ENCODE results near the gene TRAPPC14. TPM values are rescaled to one million over a fixed set of nuclear protein-coding genes. Genes with fewer than 3 reads are reported as not detected.
A peak's percentile ranks its signal among the peaks of the same experiment; 100 is the strongest.

Gene TRAPPC14
- total RNA-seq, 1 experiment from 2014 or later = 23.4 TPM

DNA sequence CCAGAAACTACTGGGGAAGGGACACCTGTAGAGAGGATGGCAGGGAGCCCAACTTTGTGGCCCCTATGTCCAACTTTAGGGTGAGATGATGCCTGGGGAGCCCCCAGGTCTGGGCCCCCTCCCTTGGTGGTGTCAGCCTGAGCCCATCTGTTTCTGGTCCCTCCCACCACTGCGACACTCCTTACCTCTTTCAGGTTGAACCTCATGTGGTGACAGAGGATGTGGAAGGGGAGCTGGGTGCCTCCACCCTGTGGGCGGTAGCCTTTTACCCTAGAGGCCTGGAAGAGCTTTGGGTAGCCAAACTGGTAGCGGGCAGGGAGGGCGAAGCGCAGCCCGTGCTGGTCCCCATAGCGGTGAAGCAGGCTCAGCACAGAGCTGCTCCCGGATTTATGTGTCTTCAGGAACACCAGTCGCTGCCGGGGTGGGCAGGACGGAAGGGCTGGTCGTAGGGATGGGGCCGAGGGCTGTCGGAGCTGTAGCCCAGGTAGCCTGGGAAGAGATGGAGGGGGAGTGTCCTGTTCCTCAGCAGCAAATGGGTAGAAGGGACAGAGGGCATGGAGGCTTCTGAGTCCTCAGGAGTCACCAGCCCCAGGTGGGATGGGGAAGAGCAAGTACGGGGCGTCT lies 7.9 kb upstream of the TRAPPC14 start:
- Histone ChIP-seq H3K27ac (no peak overlapping the region), H3K9me2 (ENCODE audit: insufficient read depth) (no peaks in the 10 kb centered on the region), H3K4me1 (replicated peaks; ENCODE audit: insufficient read depth) (peaks cover 15% of the 10 kb centered on the region), H3K79me2 (ENCODE audit: low read depth) (no peaks in the 10 kb centered on the region), H4K20me1 (ENCODE audit: insufficient read depth) (no peaks in the 10 kb centered on the region), H3K4me2 (no peak overlapping the region), H3K27me3 (ENCODE audit: insufficient read depth, low read depth) (peaks cover 47% of the 10 kb centered on the region), H3K36me3 (ENCODE audit: low read depth) (no peaks in the 10 kb centered on the region), H3K4me3 (no peak overlapping the region), H3K9me3 (ENCODE audit: insufficient read depth, low read depth) (no peaks in the 10 kb centered on the region), H3F3A (ENCODE audit: insufficient read depth, low read depth) (peaks cover 16% of the 10 kb centered on the region), H2AFZ (no peak overlapping the region)
- CTCF ChIA-PET = no interaction called here
- intact Hi-C loops (cut with micrococcal nuclease; ENCODE audit: unreplicated experiment) = no loop called here
- BruUV-seq (replicated peaks) = no TSS peak
- TF ChIP-seq, protein P1, sequence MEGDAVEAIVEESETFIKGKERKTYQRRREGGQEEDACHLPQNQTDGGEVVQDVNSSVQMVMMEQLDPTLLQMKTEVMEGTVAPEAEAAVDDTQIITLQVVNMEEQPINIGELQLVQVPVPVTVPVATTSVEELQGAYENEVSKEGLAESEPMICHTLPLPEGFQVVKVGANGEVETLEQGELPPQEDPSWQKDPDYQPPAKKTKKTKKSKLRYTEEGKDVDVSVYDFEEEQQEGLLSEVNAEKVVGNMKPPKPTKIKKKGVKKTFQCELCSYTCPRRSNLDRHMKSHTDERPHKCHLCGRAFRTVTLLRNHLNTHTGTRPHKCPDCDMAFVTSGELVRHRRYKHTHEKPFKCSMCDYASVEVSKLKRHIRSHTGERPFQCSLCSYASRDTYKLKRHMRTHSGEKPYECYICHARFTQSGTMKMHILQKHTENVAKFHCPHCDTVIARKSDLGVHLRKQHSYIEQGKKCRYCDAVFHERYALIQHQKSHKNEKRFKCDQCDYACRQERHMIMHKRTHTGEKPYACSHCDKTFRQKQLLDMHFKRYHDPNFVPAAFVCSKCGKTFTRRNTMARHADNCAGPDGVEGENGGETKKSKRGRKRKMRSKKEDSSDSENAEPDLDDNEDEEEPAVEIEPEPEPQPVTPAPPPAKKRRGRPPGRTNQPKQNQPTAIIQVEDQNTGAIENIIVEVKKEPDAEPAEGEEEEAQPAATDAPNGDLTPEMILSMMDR (conservative IDR thresholded peaks at IDR 0.05) = no peak
- TF ChIP-seq EZH2 (IDR thresholded peaks at IDR 0.05; ENCODE audit: low read depth) = no peak
- no peak for DNase-seq
- POLR2A ChIA-PET (ENCODE audit: unreplicated experiment) = interaction anchor here (0.6 kb wide), 1 partner anchor 80 kb away, joined by 7 read pairs; no protein-coding TSS in a partner anchor

- no peaks in the 10 kb centered on the region for H3K9me2 ChIP-seq (ENCODE audit: insufficient read depth)
- intact Hi-C loops (cut with micrococcal nuclease; ENCODE audit: unreplicated experiment) = no loop called here
- H3K9me3 ChIP-seq (ENCODE audit: insufficient read depth, low read depth) = no peaks in the 10 kb centered on the region
- no peak for DNase-seq
- H3K27me3 ChIP-seq (ENCODE audit: insufficient read depth, low read depth) = peaks cover 24% of the 10 kb centered on the region; the same call in 1 of the 2 replicates
- CTCF ChIA-PET = no interaction called here
- H3K79me2 ChIP-seq (ENCODE audit: low read depth) = no peaks in the 10 kb centered on the region
- H3K36me3 ChIP-seq (ENCODE audit: low read depth) = no peaks in the 10 kb centered on the region
- H3F3A ChIP-seq (ENCODE audit: insufficient read depth, low read depth) = peaks cover 22% of the 10 kb centered on the region
- no peak overlapping the region for H3K4me3 ChIP-seq
- POLR2A ChIA-PET (ENCODE audit: unreplicated experiment) = no interaction called here
- peak overlapping the region; percentile 59; the same call in 1 of the 2 replicates for H3K4me2 ChIP-seq
- peaks cover 15% of the 10 kb centered on the region for H3K4me1 ChIP-seq (replicated peaks; ENCODE audit: insufficient read depth)
- BruUV-seq (replicated peaks) = no TSS peak
- no peak overlapping the region for H2AFZ ChIP-seq
- TF ChIP-seq, protein P1 (conservative IDR thresholded peaks at IDR 0.05) = no peak
- TF ChIP-seq EZH2 (IDR thresholded peaks at IDR 0.05; ENCODE audit: low read depth) = no peak
- H3K27ac ChIP-seq = no peak overlapping the region
- H4K20me1 ChIP-seq (ENCODE audit: insufficient read depth) = no peaks in the 10 kb centered on the region
These were observed 5.3 kb upstream of the TRAPPC14 start for GRCh38 chr7:100163871-100164270.

GRCh38 chr7:100163006-100163531 lies 4.5 kb upstream of the TRAPPC14 start:
- Histone ChIP-seq H3K27me3 (ENCODE audit: insufficient read depth, low read depth) (peaks cover 18% of the 10 kb centered on the region; the same call in 1 of the 2 replicates), H2AFZ (no peak overlapping the region), H3K27ac (no peak overlapping the region), H3K4me1 (replicated peaks; ENCODE audit: insufficient read depth) (peaks cover 15% of the 10 kb centered on the region), H3K9me2 (ENCODE audit: insufficient read depth) (no peaks in the 10 kb centered on the region), H4K20me1 (ENCODE audit: insufficient read depth) (no peaks in the 10 kb centered on the region), H3K36me3 (ENCODE audit: low read depth) (no peaks in the 10 kb centered on the region), H3K4me3 (no peak overlapping the region), H3F3A (ENCODE audit: insufficient read depth, low read depth) (peaks cover 23% of the 10 kb centered on the region), H3K79me2 (ENCODE audit: low read depth) (0 out of 2 replicates have a peak, but pooled peaks cover 1% of the 10 kb centered on the region), H3K9me3 (ENCODE audit: insufficient read depth, low read depth) (no peaks in the 10 kb centered on the region), H3K4me2 (peak overlapping the region; percentile 59)
- ChIA-PET POLR2A (ENCODE audit: unreplicated experiment) (interaction anchor here (0.6 kb wide), 2 partner anchors 16 to 63 kb away, joined by 3 to 14 read pairs; no protein-coding TSS in a partner anchor), CTCF (interaction anchor here (0.6 to 0.7 kb wide), 3 partner anchors 500 to 1494 kb away, joined by 6 to 13 read pairs (median 9); no protein-coding TSS in a partner anchor)
- TF ChIP-seq, protein P1 (conservative IDR thresholded peaks at IDR 0.05) = no peak
- TF ChIP-seq EZH2 (IDR thresholded peaks at IDR 0.05; ENCODE audit: low read depth) = no peak
- peak; percentile 69 to 78 for DNase-seq
- BruUV-seq (replicated peaks) = no TSS peak
- intact Hi-C loops (cut with micrococcal nuclease; ENCODE audit: unreplicated experiment) = no loop called here
